Fibroblast of lung (primary cell): ENCODE measurements around the gene DAGLA. TPM values are rescaled to one million over a fixed set of nuclear protein-coding genes. Genes with fewer than 3 reads are reported as not detected.

Source experiments
- DNase-seq, 2 donors: peaks; one replicate each; pipeline versions ENCODE4 v3.0.0 to v3.0.0-alpha.2; 2010; ENCODE audit warnings: low read depth in 2 of 2
- H2AFZ ChIP-seq: 2 replicates; pipeline ENCODE4 v1.5.1; 2012; ENCODE audit warnings: low read length, control low read depth, inconsistent platforms
- H3K27ac ChIP-seq: 2 replicates; pipeline ENCODE4 v1.5.1; 2011; ENCODE audit warnings: low read length, control low read depth; ENCODE audit not compliant: insufficient read depth
- H3K27me3 ChIP-seq: 2 replicates; pipeline ENCODE4 v1.5.1; 2011; ENCODE audit warnings: mild to moderate bottlenecking, low read length; ENCODE audit not compliant: control insufficient read depth, insufficient read depth
- H3K36me3 ChIP-seq: 2 replicates; pipeline ENCODE4 v1.5.1; 2011; ENCODE audit warnings: low read length; ENCODE audit not compliant: control insufficient read depth, insufficient read depth
- H3K4me1 ChIP-seq: 2 replicates; pipeline ENCODE4 v1.5.1; 2011; ENCODE audit warnings: low read length; ENCODE audit not compliant: control insufficient read depth, insufficient read depth; ENCODE audit errors: extremely low read depth
- H3K4me2 ChIP-seq: 2 replicates; pipeline ENCODE4 v1.5.1; 2011; ENCODE audit warnings: low read length, control low read depth; ENCODE audit not compliant: insufficient read depth; ENCODE audit errors: extremely low read depth
- H3K4me3 ChIP-seq, 4 experiments: fragments of 200-600 bp in 1 of 4; sonication (generic) in 1 of 4; replicated peaks in 1 of 4; 2 replicates each; pipeline ENCODE4 v1.5.1; 2011 to 2016; ENCODE audit warnings: low read length in 4 of 4, low read depth in 3 of 4, mild to moderate bottlenecking in 3 of 4, control low read depth in 2 of 4, inconsistent platforms in 1 of 4, mixed read lengths in 1 of 4; ENCODE audit not compliant: insufficient read depth in 1 of 4; ENCODE audit errors: control extremely low read depth in 1 of 4
- H3K79me2 ChIP-seq: 2 replicates; pipeline ENCODE4 v1.5.1; 2012; ENCODE audit warnings: mild to moderate bottlenecking, low read length, inconsistent platforms; ENCODE audit not compliant: control insufficient read depth, insufficient read depth
- H3K9ac ChIP-seq: 2 replicates; pipeline ENCODE4 v1.5.1; 2011; ENCODE audit warnings: mild to moderate bottlenecking, low read length, control low read depth; ENCODE audit not compliant: insufficient read depth
- H3K9me3 ChIP-seq: 2 replicates; pipeline ENCODE4 v1.5.1; 2012; ENCODE audit warnings: low read depth, low read length; ENCODE audit not compliant: control insufficient read depth, insufficient read depth
- H4K20me1 ChIP-seq: 2 replicates; pipeline ENCODE4 v1.5.1; 2011; ENCODE audit warnings: low read length; ENCODE audit not compliant: control insufficient read depth, insufficient read depth; ENCODE audit errors: extremely low read depth
- EZH2 ChIP-seq: IDR thresholded peaks from 2 replicates; pipeline ENCODE4 v1.5.1; 2012; ENCODE audit warnings: low read length, control low read depth, mild to moderate bottlenecking; ENCODE audit errors: missing control alignments
- polyA plus RNA-seq, 2 donors: library from polyadenylated mRNA; depleted of rRNA in 1 of 2; stranded (reverse) in 1 of 2; unstranded in 1 of 2; fragments of >200 nt; gene quantifications; 2 replicates each; pipeline ENCODE4 v1.2.1, GENCODE V29; 2011 to 2012; ENCODE audit warnings: missing spikeins in 1 of 2
- total RNA-seq: library from RNA; depleted of rRNA; stranded (reverse); fragments of >200 nt; gene quantifications from 2 replicates; pipeline ENCODE4 v1.2.1, GENCODE V29; 2014
- TF ChIP-seq, protein P1 (sequence below), 2 donors: IDR thresholded peaks in 1 of 2; conservative IDR thresholded peaks in 1 of 2; 1 replicate in 1 of 2; 2 replicates in 1 of 2; pipeline ENCODE4 v1.5.1; 2011 to 2012; ENCODE audit warnings: low read length in 2 of 2, control low read depth in 1 of 2, inconsistent platforms in 1 of 2, low read depth in 1 of 2, mild to moderate bottlenecking in 1 of 2

Gene DAGLA
- total and polyA plus RNA-seq, 2 donors (not counting 1 experiment from before 2014, with no cell fraction given): 1.00 to 2.0 TPM

- Histone ChIP-seq H3K79me2 (no peaks in the 10 kb centered on the region), H2AFZ (no peak overlapping the region), H3K27me3 (no peaks in the 10 kb centered on the region), H3K36me3 (no peaks in the 10 kb centered on the region), H3K9me3 (no peaks in the 10 kb centered on the region), H4K20me1 (no peaks in the 10 kb centered on the region), H3K27ac (no peak overlapping the region), H3K4me2 (no peak overlapping the region), H3K9ac (no peak overlapping the region), H3K4me3 (no peak overlapping the region), H3K4me1 (no peaks in the 10 kb centered on the region)
- no peak for DNase-seq
- TF ChIP-seq, protein P1, sequence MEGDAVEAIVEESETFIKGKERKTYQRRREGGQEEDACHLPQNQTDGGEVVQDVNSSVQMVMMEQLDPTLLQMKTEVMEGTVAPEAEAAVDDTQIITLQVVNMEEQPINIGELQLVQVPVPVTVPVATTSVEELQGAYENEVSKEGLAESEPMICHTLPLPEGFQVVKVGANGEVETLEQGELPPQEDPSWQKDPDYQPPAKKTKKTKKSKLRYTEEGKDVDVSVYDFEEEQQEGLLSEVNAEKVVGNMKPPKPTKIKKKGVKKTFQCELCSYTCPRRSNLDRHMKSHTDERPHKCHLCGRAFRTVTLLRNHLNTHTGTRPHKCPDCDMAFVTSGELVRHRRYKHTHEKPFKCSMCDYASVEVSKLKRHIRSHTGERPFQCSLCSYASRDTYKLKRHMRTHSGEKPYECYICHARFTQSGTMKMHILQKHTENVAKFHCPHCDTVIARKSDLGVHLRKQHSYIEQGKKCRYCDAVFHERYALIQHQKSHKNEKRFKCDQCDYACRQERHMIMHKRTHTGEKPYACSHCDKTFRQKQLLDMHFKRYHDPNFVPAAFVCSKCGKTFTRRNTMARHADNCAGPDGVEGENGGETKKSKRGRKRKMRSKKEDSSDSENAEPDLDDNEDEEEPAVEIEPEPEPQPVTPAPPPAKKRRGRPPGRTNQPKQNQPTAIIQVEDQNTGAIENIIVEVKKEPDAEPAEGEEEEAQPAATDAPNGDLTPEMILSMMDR (conservative IDR thresholded peaks at IDR 0.05 in 1 of 2, IDR thresholded peaks at IDR 0.05 in 1 of 2; ENCODE audit: low read depth in 1 of 2, low read length in 2 of 2): no peak
- no peak for TF ChIP-seq EZH2
Observed at GRCh38 chr11:61635787-61636186, 44.4 kb upstream of the DAGLA start.

DNA sequence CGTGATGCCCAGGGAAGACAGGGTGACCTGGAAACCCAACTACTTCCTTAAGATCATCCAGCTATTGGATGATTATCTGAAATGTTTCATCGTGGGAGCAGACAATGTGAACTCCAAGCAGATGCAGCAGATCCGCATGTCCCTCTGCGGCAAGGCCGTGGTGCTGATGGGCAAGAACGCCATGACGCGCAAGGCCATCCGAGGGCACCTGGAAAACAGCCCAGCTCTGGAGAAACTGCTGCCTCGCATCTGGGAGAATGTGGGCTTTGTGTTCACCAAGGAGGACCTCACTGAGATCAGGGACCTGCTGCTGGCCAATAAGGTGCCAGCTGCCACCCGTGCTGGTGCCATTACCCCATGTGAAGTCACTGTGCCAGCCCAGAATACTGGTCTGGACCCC is 43.5 kb upstream of the DAGLA start:
- Histone ChIP-seq H3K27me3 (no peaks in the 10 kb centered on the region), H3K27ac (no peak overlapping the region), H3K4me2 (no peak overlapping the region), H3K36me3 (no peaks in the 10 kb centered on the region), H3K9me3 (no peaks in the 10 kb centered on the region), H2AFZ (no peak overlapping the region), H3K4me3 (no peak overlapping the region), H3K4me1 (no peaks in the 10 kb centered on the region), H3K79me2 (no peaks in the 10 kb centered on the region), H4K20me1 (no peaks in the 10 kb centered on the region), H3K9ac (no peak overlapping the region)
- no peak for TF ChIP-seq EZH2
- TF ChIP-seq, protein P1 (conservative IDR thresholded peaks at IDR 0.05 in 1 of 2, IDR thresholded peaks at IDR 0.05 in 1 of 2; ENCODE audit: low read depth in 1 of 2, low read length in 2 of 2): no peak
- DNase-seq: no peak

GRCh38 chr11:61637277-61637676 is 42.9 kb upstream of the DAGLA start:
- no peak overlapping the region for H2AFZ ChIP-seq
- no peak overlapping the region for H3K4me2 ChIP-seq
- no peak overlapping the region for H3K27ac ChIP-seq
- peak; percentile 5 to 14 for DNase-seq
- no peaks in the 10 kb centered on the region for H3K36me3 ChIP-seq
- no peaks in the 10 kb centered on the region for H3K79me2 ChIP-seq
- no peaks in the 10 kb centered on the region for H3K9me3 ChIP-seq
- H4K20me1 ChIP-seq: no peaks in the 10 kb centered on the region
- no peak for TF ChIP-seq EZH2
- TF ChIP-seq, protein P1 (conservative IDR thresholded peaks at IDR 0.05 in 1 of 2, IDR thresholded peaks at IDR 0.05 in 1 of 2; ENCODE audit: low read depth in 1 of 2, low read length in 2 of 2): no peak
- H3K27me3 ChIP-seq: no peaks in the 10 kb centered on the region
- H3K4me3 ChIP-seq: no peak overlapping the region
- no peak overlapping the region for H3K9ac ChIP-seq
- no peaks in the 10 kb centered on the region for H3K4me1 ChIP-seq
